GM12875 (cell line): Measurements from ENCODE around the gene PSMD1.

Source experiments
- H3K4me3 ChIP-seq: one replicate; pipeline ENCODE4 v1.5.1; 2011; ENCODE audit warnings: low read depth, low read length, control low read depth
- CTCF ChIP-seq: IDR thresholded peaks from 2 replicates; pipeline ENCODE4 v1.5.1; 2011; ENCODE audit warnings: low read depth, mild to moderate bottlenecking, control low read depth, inconsistent platforms, low read length, moderate library complexity, borderline replicate concordance; ENCODE audit not compliant: insufficient read depth

PSMD1 gene

GRCh38 chr2:231159306-231159705 lies 102.6 kb downstream of the PSMD1 start:
- no peak overlapping the region for H3K4me3 ChIP-seq
- TF ChIP-seq CTCF = no peak

- no peak for TF ChIP-seq CTCF
Observed at GRCh38 chr2:231160701-231161100, 104.0 kb downstream of the PSMD1 start.

GRCh38 chr2:231161252-231161839 lies 104.7 kb downstream of the PSMD1 start:
- TF ChIP-seq CTCF = no peak
- H3K4me3 ChIP-seq = no peak overlapping the region

More at GRCh38 chr2:231160701-231161100, 104.0 kb downstream of the PSMD1 start:
- no peak overlapping the region for H3K4me3 ChIP-seq

GRCh38 chr2:231161877-231162329 lies 105.2 kb downstream of the PSMD1 start:
- TF ChIP-seq CTCF = no peak
- H3K4me3 ChIP-seq = no peak overlapping the region

- TF ChIP-seq CTCF = no peak
- H3K4me3 ChIP-seq = no peak overlapping the region
Observed at GRCh38 chr2:231163011-231163410, 106.3 kb downstream of the PSMD1 start.

- H3K4me3 ChIP-seq = no peak overlapping the region
- no peak for TF ChIP-seq CTCF
Observed at GRCh38 chr2:231163414-231164095, 106.9 kb downstream of the PSMD1 start.
